Activated CD8-positive, alpha-beta memory T cell treated with anti-CD3 and anti-CD28 coated beads, Interleukin-2, amount 50 U/mL, for 1 hour (primary cell): ENCODE data around the gene FBXL22.

Source experiments
- DNase-seq: peaks from one replicate; pipeline ENCODE4 v3.0.0-alpha.2; 2020; ENCODE audit errors: extremely low read depth

FBXL22 gene

DNA sequence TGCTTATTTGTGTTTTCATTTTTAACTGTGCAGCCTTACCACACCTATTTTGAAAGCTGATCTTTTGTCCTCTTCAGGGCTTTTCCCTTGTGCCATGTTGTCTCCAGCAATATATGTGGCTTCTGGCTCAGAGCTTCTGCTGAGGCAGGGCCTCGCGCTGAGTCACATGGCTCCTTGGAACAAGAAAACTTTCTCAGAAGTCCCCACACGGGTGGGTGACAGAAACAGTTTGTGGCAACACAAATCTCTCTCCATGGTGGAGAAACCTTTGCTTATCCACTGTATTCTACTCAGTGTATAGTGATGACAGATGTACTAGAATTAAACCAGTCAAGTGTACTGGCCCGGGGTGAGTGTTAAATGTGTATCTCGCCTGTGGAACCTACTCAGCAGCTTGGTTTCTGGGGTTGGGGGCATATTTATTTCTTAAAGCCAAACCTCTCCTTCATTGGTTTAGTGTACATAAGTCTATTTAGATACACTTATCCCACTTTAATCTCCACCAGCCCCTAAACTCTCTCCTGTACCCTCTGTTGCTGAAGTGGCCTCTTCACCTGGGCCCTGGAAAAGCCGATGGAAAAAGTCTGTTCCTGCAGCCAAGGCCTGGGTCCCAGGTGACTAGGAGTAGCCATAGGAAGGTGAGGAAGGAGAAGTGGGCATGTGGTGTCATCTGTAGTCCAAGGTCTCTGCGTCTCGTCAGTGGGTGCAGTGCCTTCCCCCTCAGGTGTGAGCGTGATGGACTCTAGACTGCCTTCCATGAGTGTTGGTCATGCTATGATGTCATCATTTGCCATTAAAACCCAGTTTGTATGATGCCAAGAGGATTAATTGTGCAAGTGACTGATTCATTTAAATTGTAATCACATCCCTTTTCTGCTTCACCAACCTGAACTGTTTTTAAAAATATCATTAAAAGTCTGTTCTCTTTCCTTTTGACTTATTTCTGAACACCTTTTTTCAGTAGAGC is 3.2 kb upstream of the FBXL22 start:
- DNase-seq = no peak

DNA sequence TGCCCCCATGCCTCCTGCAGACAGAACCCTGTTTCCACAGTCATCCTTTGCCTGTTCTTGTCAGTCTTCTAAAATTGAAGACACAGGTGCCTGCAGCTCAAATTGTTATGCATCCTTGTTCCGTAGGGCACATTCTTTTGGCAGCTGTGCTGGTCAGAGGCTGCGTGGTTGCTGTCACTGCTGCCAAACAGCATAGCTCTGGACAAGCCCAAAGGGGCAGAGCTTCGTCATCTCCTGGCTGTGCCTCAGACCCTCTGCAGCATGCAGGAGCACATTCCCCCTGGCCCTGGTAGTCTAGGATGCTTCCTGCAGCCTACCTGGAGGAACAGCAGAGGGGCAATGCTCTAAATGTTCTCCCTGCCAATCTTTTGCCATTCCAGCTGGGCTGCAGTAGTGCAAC is 2.1 kb upstream of the FBXL22 start:
- DNase-seq = no peak

GRCh38 chr15:63595688-63596087 is 1.5 kb upstream of the FBXL22 start:
- DNase-seq = no peak

- no peak for DNase-seq
Observed at GRCh38 chr15:63596676-63597037, 530 bp upstream of the FBXL22 start.

DNA sequence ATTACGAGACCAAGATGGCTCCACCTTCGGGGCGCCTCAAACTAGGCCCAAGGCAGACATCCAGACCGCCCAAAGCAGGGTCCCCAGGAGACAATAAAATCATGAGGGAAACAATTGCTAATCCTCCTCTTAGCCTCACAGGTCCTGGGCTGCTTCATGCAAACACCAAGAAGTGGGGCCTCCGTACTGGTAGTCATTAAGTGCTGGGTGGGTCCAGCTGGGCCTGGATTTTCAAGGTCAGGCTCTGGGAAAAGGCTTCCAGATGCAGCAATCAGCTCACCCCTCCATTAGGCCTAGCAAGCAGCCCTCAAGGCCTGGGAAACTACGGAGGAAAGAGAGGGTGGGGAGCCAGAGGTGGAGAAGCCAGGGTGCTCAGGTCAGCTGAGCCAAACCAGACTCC is 634 bp downstream of the FBXL22 start:
- DNase-seq = no peak

DNA sequence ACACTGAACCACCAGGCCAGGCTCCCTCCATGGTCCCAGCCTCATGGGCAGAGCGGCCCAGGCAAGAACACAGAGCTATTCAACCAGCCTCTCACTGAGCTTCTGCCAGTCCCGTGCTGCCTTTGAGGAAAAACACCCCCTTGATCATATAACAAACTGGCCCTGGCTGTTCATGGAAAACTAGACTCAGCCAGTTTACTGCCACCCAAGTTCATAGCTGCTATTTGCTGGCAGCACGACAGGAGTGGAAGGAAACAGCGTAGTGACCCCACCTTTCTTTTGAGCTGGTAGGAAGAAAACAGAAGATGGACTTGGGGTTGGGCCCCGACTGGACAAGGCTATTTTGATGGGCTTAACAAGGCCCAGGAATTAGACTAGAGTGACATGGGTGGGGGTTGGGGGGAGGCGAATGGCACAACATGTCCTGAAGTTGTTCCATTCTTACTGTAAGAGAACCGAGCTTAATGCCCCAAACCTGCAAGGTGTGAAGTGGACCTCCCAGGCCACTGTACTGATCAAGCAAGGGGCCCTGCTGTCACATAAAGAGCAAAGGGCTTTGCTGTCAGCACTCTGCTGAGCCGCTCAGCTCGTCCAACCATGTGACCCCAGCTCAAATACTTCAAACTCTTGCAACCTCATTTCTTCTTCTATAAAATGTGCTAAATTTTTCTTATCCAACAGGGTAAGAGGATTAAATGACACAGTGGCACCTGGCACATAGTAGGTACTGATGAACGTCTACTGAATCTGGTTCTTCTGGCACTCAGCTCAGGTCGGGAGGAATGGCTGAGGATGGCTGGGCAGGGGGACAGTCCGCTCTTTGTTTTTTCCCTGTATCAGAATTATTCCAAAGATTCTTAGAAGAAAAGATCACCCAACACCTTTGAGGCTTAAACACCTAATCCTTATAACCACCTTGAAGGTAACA is 1.6 kb downstream of the FBXL22 start:
- DNase-seq = no peak

DNA sequence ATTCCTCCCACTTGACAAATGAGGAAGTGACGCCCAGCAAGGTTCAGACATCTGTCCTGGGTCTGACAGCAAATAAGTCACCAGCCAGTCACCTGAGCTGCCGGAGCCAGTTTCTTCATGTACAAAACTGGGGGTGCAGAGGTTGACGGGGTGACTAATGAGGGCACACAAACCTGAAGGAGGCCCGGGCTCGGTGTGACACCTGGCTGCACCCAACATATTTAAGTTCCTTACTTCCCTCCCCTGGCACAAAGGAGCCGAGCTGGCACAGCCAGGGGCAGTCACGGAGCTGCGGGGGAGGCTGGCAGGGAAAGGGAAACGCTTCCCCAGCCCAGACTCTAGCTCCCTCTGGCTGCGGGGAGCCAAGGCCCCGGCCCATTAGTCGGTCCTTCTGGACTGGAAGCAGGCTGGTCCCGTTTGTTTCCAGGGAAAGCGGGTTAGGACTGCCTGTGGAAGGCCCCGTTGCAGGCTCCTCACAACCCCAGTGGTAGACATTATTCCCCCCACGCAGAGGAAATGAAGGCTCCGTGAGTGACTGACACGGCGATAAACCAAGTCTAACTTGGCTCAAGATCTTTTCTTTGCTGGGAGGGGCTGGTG is 2.3 kb downstream of the FBXL22 start:
- no peak for DNase-seq

DNA sequence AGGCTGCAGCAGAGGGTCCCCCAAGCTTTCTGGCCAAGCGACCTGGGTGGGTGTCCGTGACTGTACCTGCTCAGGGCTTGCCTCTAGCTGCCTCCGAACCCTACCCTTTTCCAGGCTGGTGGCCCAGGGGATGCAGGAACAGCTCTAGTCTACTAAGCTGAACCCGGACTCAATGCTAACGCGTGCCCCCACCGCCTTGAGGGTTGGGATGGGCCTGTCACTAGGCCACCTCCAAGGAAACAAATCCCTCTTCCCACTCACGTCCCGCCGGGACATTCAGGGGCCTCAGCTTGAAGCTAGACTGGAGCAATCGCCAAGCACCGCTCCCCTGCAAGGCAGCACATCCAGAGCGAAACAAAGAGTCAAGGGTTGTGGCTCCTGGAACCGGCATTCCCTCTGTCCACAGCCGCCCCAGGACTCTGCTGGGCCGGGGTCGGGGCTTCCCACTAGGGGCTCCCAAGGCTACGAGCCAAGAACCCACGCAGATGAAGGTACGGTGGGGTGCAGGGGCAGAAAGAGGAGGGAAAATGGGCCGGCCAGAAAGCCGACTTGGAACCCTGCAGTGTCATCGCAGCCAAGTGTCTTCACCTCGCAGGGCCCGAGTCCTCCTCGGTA is 2.9 kb downstream of the FBXL22 start:
- no peak for DNase-seq

- DNase-seq = peak; percentile 73
Observed at GRCh38 chr15:63600616-63601025, 3.4 kb downstream of the FBXL22 start.

DNA sequence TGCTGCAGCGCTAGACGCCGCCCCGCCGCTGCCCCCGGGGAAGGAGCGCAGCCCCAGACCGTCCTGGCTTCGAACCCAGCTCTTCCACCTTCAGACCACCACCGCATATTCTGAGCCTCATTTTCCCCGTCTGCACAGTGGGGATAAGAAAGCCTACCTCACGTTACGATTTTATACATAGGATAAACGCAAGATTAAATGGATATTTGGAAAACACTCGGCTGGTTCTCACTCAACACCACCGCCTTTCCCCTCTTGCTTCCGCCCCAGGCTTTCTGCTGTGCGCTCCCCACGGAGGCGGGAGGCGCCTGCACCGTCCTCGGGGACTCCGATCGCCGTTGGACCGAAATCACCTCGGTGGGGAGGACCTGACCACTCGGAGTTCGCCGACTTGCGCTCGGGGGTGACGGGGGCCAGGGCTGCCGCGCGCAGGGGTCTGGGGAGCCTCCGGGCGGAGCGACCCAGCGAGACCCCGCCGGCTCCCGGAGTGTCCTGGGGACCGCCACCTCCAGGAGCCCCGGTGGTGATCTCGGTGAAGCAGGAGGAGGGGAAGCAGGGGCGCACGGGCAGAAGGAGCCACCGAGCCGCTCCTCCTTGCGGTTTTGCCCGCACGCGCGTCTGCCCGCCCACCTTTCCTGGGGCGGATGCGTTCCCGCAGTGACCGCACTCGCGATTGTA is 4.0 kb downstream of the FBXL22 start:
- DNase-seq = no peak

GRCh38 chr15:63601704-63602185 is 4.6 kb downstream of the FBXL22 start:
- no peak for DNase-seq

DNA sequence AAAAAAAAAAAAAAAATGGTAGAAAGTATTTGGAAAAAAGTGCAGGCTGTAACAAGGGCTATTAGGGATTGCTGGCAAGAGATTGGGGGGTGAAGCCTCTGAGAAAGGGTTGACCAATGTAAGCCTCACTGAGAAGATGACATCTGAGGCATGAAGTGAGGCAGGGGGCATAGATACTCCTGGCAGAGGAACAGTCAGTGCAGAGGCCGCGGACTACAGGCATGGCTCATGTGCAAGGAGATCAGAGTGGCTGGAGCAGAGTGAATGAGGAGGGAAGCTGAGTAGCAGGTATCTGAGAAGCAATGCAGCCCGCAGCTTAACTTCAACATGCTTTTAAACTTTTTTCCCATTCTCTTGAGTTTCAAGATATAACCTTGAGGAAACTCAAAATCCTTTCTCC is 5.4 kb downstream of the FBXL22 start:
- no peak for DNase-seq

- no peak for DNase-seq
Observed at GRCh38 chr15:63603516-63603915, 6.3 kb downstream of the FBXL22 start.

DNA sequence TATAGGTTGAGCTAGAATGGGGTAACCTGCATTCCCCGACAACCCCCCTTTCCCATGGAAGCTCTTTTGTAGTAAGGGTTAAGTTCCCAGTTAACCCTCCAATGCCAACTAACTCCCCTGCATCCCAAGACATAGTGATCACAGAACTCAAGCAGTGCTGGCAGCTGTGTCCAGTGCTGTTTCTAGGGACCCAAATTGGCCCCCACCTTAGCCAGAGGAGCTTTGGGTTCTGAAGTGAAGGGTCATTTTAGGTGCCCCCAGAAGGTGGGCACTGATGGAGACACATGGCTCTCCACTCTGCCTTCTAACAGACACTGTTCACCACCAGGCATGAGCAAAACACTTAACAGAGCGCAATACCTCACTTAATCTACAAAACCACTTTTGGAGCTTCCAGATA is 7.1 kb downstream of the FBXL22 start:
- no peak for DNase-seq

DNA sequence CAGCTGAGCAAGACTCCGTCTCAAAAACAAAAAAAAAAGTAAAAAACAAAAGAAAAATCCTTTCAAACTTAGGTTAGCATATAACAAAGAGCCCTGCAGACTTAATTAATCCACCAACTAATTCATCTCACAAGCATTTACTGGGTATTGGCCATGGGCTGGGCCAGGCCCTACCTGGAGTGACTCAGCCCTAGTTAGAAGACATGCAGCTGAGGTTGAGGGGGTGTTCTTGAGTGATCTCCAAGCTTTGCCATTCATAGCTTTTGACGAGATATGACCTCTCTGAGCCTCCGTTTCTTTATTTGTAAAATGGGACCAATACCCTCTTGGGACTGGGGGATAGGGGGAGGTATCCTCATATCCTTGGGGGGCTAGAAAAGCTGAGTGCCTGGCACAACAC is 7.8 kb downstream of the FBXL22 start:
- no peak for DNase-seq

- no peak for DNase-seq
Observed at GRCh38 chr15:63605816-63606215, 8.6 kb downstream of the FBXL22 start.

DNA sequence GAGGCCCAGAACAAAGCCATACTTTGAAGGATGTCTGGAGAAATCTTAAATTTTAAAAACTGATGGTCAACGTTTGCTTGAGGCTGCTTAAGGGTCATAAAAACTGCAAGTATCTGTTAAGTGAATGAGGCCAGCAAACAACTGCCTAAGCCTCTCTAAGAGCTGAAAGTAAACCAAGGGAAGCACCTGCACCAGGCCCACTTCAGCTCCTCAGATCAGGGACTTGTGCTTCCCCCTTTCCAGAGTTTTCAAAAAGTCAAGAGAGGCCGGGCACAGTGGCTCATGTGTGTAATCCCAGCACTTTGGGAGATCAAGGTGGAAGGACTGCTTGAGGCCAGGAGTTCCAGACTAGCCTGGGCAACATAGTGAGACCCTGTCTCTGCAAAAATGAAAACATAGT is 9.1 kb downstream of the FBXL22 start:
- DNase-seq = no peak

GRCh38 chr15:63608989-63609388 is 11.8 kb downstream of the FBXL22 start:
- no peak for DNase-seq

- DNase-seq = no peak
Observed at GRCh38 chr15:63609448-63609847, 12.3 kb downstream of the FBXL22 start.

DNA sequence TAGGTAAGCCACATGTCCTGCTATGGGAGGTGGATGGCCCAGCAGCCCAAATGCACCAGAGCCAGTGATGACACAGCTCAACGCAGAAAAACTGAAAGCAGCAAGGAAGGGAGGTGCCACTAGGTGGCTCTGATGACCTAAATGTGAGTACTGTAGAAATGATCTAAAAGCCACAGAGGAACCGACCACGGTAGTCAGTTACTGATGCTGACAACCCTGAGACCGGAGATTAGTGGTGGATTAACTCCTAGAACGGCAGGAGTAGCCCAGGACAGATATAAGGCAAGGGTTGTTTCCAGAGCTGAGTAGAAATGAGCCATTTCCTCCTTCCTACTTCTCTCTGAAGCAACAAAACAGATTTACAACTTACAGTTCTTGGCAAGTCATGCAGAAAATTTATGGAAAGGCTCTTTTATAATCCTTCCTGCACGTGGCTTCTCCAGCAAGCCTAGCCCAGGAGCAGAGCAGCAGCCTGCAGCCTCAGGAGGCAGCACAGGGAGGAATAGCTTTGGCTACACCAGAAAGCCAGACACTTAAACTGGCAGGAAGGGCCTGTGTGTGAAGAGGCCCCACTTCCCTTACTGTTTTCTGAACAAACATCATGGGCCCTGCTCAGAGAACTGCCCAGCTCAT is 13.1 kb downstream of the FBXL22 start:
- DNase-seq = no peak

- no peak for DNase-seq
Observed at GRCh38 chr15:63611177-63611576, 14.0 kb downstream of the FBXL22 start.
